ENCODE results near the gene PUS7. TPM values are rescaled to one million over a fixed set of nuclear protein-coding genes. Genes with fewer than 3 reads are reported as not detected.

PUS7 gene
- polyA plus RNA-seq, 1 of the 3 experiments (the other 2 are of a cell fraction): 18.8 TPM

DNA sequence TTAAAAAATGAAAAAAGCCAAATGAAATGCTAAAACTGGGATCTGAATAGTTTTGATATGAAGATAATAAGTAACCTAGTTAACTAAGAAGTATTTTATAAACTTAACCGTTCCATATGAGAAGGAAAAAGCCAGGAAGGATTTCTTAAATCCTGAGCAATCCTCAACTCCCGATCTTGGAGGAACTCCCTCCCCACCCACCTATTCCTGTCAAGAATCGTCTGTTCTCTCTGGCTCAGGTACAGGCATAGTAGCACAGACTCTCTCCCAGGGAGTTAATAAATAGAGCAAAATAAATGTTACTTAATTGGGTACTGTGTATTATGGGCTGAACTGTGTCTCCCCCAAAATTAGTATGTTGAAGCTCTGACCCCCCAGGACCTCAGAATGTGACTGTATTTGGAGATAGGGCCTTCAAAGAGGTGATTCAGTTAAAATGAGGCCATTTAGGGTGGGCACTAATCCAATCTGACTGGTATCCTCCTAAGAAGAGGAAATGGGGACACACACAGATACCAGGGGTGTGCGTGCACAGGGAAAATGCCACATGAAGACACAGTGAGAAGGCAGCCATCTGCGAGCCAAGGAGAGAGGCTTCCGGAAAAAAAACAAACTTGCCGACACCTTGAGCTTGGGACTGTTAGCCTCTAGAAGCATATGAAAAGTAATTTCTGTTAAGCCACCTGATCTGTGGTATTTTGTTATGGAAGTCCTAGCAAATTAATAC lies 28.7 kb downstream of the PUS7 start:
- H3K36me3 ChIP-seq (replicated peaks in 1 of 2; ENCODE audit: control insufficient read depth in 1 of 2, insufficient read depth in 2 of 2, low read length in 1 of 2): peaks cover 14 to 26% of the 10 kb centered on the region in 2 experiments
- no peak overlapping the region for H3K4me3 ChIP-seq (ENCODE audit: low read depth in 2 of 2, low read length in 1 of 2)
- no peaks in the 10 kb centered on the region for H3K79me2 ChIP-seq (ENCODE audit: insufficient read depth)
- no peaks in the 10 kb centered on the region for H4K20me1 ChIP-seq (ENCODE audit: insufficient read depth)
- no peak overlapping the region for H2AFZ ChIP-seq (ENCODE audit: low read depth)
- H3K9me2 ChIP-seq: no peaks in the 10 kb centered on the region
- TF ChIP-seq EP300 (IDR thresholded peaks at IDR 0.05; ENCODE audit: borderline replicate concordance in 1 of 2, low read depth in 1 of 2, low read length in 1 of 2) (no peak), GABPA (IDR thresholded peaks at IDR 0.05; ENCODE audit: low read depth) (no peak), IRF3 (IDR thresholded peaks at IDR 0.05; ENCODE audit: low read depth, low read length) (no peak), YY1 (IDR thresholded peaks at IDR 0.05; ENCODE audit: low read depth) (no peak), JUND (IDR thresholded peaks at IDR 0.05) (no peak), NFIC (IDR thresholded peaks at IDR 0.05; ENCODE audit: borderline replicate concordance) (no peak), TAF1 (IDR thresholded peaks at IDR 0.05; ENCODE audit: borderline replicate concordance, low read depth, low read length) (no peak), USF2 (IDR thresholded peaks at IDR 0.05; ENCODE audit: borderline replicate concordance, low read depth, low read length) (no peak), NRF1 (IDR thresholded peaks at IDR 0.05; ENCODE audit: low read depth, low read length) (no peak), POLR2AphosphoS5 (IDR thresholded peaks at IDR 0.05; ENCODE audit: low read depth, low read length) (no peak)
- peaks cover 22% of the 10 kb centered on the region for H3F3A ChIP-seq (replicated peaks; ENCODE audit: insufficient read depth)
- no peak overlapping the region for H3K9ac ChIP-seq
- WGBS (ENCODE audit: low lambda C conversion rate): 94% methylated on average over 7 of the region's 7 CpGs
- H3K27ac ChIP-seq (ENCODE audit: low read depth in 2 of 2, low read length in 1 of 2): peak overlapping the region in 1 of 2 experiments; percentile 16; a peak in 2 of 4 replicates
- no peak for DNase-seq
- H3K4me2 ChIP-seq: no peak overlapping the region; the same call in 1 of the 2 replicates
- no peaks in the 10 kb centered on the region for H3K9me3 ChIP-seq
- H3K27me3 ChIP-seq (ENCODE audit: insufficient read depth): no peaks in the 10 kb centered on the region
- POLR2A ChIA-PET: no interaction called here
- peaks cover 5 to 13% of the 10 kb centered on the region in 2 experiments for H3K4me1 ChIP-seq (ENCODE audit: control insufficient read depth in 1 of 2, insufficient read depth in 2 of 2, low read depth in 1 of 2, low read length in 1 of 2)
- CTCF ChIA-PET: interaction anchor here (1.0 to 1.7 kb wide), 3 partner anchors 11 to 549 kb away, joined by 3 to 7 read pairs (median 3); partner anchors contain the start of gene EFCAB10

GRCh38 chr7:105489409-105489808 lies 32.7 kb downstream of the PUS7 start:
- H3K79me2 ChIP-seq (ENCODE audit: insufficient read depth): no peaks in the 10 kb centered on the region

More at GRCh38 chr7:105489409-105489808, 32.7 kb downstream of the PUS7 start:
- TF ChIP-seq RAD21 (IDR thresholded peaks at IDR 0.05; ENCODE audit: low read length): no peak
- TF ChIP-seq, protein P1, sequence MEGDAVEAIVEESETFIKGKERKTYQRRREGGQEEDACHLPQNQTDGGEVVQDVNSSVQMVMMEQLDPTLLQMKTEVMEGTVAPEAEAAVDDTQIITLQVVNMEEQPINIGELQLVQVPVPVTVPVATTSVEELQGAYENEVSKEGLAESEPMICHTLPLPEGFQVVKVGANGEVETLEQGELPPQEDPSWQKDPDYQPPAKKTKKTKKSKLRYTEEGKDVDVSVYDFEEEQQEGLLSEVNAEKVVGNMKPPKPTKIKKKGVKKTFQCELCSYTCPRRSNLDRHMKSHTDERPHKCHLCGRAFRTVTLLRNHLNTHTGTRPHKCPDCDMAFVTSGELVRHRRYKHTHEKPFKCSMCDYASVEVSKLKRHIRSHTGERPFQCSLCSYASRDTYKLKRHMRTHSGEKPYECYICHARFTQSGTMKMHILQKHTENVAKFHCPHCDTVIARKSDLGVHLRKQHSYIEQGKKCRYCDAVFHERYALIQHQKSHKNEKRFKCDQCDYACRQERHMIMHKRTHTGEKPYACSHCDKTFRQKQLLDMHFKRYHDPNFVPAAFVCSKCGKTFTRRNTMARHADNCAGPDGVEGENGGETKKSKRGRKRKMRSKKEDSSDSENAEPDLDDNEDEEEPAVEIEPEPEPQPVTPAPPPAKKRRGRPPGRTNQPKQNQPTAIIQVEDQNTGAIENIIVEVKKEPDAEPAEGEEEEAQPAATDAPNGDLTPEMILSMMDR (IDR thresholded peaks at IDR 0.05): no peak
- ChIA-PET CTCF (interaction anchor here (0.6 to 2.9 kb wide), 7 partner anchors 8 to 501 kb away, joined by 3 to 10 read pairs (median 4); partner anchors contain the start of gene RINT1), POLR2A (no interaction called here)
- Histone ChIP-seq H3K4me1 (ENCODE audit: control insufficient read depth in 1 of 2, insufficient read depth in 2 of 2, low read depth in 1 of 2, low read length in 1 of 2) (peaks cover 12% of the 10 kb centered on the region in 2 experiments), H3K27ac (ENCODE audit: low read depth in 2 of 2, low read length in 1 of 2) (peak overlapping the region in 1 of 2 experiments; percentile 85; a peak in 2 of 4 replicates), H3K9ac (no peak overlapping the region), H3K9me2 (no peaks in the 10 kb centered on the region), H4K20me1 (ENCODE audit: insufficient read depth) (no peaks in the 10 kb centered on the region), H3F3A (replicated peaks; ENCODE audit: insufficient read depth) (peaks cover 8% of the 10 kb centered on the region), H3K27me3 (ENCODE audit: insufficient read depth) (no peaks in the 10 kb centered on the region), H3K36me3 (replicated peaks in 1 of 2; ENCODE audit: control insufficient read depth in 1 of 2, insufficient read depth in 2 of 2, low read length in 1 of 2) (peaks cover 7 to 24% of the 10 kb centered on the region in 2 experiments), H3K4me2 (no peak overlapping the region), H3K9me3 (no peaks in the 10 kb centered on the region), H3K4me3 (ENCODE audit: low read depth in 2 of 2, low read length in 1 of 2) (no peak overlapping the region), H2AFZ (ENCODE audit: low read depth) (no peak overlapping the region)
- 97% methylated on average over 3 of the region's 3 CpGs for WGBS (ENCODE audit: low lambda C conversion rate)
- DNase-seq: no peak
